GM21529 (cell line): Measurements from ENCODE around the gene SAC3D1.
"Not testable (repeated sequence)": the region's sequence is repeated elsewhere in the genome, so short reads cannot be mapped to it uniquely, and the experiment has no call there.

Experiments
- ATAC-seq: cut with Tn5 transposase; IDR thresholded peaks from one replicate; pipeline ENCODE4 v1.9.1; 2021; ENCODE audit not compliant: unreplicated experiment

Gene SAC3D1

DNA sequence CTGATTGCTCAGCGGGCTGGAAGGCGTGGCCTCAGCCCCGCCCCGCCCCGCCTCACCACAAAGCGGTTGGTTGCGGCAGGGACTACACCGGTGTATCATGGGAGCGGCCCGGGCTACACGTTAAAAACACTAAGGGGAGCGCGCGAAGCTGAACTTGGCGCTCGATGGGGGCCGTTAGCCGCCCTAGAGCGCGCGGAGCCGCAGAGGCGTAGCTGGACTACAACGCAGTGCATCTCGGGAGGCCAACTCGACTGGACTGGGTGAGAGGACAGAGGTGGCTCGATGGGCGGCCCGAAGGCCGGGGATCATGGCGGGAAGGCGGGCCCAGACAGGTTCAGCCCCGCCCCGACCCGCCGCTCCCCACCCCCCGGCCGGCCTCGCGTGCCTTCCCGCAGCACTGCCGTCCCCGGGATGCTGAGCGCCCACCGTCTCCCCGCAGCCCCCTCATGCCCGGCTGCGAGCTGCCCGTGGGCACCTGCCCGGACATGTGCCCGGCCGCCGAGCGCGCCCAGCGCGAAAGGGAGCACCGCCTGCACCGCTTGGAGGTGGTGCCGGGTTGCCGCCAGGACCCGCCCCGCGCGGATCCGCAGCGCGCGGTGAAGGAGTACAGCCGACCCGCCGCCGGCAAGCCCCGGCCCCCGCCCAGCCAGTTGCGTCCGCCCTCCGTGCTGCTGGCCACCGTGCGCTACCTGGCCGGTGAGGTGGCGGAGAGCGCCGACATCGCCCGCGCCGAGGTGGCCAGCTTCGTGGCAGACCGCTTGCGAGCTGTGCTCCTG is at the start of gene SAC3D1:
Gene SAC3D1 (plus strand): TSS at position 364 of the 776 bp plus-strand sequence. CDS start 83 bp downstream, at position 447.
- ATAC-seq, result peak; percentile 84

DNA sequence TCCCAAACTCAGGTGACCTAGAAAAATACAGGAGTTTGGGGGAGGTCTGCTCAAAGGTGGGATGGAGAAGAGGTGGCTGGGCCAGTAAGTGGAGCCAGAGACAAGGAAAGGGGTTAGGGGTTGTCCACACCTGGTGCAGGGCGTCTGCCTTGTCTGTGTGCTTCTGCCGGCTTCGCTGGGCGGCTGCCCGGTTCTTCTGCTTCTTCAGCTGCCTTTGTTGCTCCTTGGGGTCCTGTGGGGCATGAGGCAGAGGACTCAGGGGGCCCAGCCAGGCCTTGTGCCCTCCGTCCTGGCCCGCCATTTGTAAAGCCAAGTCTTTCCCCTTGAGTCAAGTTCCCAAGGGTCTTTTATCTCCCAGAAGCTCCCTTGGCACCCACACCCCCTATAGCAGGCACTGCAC is 46.7 kb upstream of the SAC3D1 start:
- no peak for ATAC-seq

DNA sequence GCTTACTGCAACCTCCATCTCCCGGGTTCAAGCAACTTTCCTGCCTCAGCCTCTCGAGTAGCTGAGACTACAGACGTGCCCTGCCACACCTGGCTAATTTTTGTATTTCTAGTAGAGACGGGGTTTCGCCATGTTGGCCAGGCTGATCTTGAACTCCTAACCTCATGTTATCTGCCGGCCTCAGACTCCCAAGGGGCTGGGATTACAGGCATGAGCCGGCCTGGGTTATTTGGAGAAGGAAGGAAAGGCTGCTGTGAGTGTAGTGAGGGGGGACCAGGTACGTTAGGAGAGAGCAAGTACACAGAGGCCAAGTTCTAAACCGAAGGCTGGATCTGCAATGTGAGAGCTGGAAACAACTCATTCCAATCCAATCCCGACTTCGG is 44.7 kb upstream of the SAC3D1 start:
- ATAC-seq, result no peak

DNA sequence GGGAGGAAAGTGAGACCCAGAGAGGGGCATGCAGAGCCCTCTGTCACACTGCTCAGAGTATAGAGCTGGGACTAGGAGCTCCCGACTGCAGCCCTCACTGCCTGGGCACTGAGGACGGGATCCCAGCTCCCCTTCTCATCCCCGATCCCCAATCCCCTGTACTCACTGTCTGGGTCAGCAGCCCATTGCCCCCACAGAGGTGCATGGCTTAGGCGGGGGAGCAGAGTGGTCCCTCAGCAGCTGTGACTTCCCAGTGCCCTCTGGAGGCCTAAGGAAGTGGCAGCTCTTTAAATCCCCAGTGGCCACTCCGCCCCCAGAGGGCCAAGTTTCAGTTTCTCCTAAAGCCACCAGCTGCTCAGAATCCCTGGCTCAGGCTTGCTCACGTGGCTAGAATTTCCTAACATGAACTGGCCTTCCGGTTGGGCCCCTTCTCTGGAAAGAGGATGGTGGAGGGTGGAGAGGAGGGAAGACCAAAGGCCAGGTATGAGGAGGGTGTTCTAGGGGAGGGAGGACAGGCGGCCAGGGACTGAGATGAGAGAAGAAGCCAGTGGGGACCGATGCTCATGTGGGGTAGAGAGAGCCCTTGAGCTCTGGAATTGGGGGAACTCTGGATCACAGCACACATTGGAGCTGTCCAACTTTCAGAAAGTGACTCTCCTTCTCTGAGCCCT is 44.2 kb upstream of the SAC3D1 start, which contains the start of gene BATF2:
Gene BATF2 (minus strand): TSS at position 262 of the 671 bp plus-strand sequence. CDS start 57 bp downstream, at position 205.
- no peak for ATAC-seq

DNA sequence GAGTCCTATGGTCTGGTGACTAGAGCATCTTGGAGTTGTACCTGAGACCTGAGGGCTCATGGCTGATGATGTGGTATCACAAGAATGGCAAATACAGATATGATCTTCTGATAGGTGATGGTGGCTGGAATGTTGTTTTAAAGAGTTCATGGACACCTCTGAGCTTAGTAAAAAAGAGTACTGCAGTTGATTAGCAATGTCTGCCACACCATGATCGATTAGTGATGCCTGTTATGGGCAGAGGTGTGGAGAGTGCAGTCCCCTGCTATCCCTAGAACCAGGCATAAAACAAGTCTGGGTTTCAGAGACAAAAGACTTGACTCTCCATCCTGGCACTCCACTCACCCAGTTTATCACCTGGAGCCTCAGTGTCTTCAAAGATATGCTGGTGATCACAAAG is 42.9 kb upstream of the SAC3D1 start:
- no peak for ATAC-seq

DNA sequence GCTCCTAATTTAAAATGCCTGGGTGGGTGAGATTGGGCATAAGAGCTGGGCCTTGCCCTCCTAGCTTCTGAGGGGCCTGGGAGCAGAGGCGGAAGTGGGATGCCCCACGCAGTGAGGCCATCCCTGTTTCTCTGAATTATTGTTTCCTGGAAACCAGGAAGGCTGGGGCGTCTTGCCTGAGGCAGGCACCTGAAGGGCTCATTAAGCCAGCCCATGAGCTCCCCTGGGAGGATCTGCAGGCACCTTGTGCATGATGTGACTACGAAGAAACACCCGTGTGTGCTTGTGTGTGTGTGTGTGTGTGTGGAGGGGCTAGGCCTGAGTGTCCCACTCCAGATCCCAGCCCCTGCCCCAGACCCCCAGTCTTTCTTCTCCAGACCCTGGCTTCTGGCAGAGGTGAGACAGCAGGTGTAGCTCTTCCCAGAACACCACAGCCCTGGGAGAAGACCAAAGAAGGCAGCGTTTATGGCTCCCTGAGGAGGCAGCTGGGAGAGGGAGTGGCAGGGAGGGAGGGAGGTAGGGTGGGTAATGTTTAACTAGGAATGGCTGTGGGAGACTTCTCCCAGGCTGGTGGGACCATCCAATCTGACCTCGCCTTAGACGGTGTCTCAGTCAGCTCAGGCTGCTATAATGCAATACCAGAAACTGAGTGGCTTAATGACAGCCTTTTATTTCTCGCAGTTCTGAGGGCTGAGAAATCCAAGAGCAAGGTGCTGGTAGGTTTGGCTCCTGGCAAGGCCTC is 42.1 kb upstream of the SAC3D1 start:
- ATAC-seq, result no peak

DNA sequence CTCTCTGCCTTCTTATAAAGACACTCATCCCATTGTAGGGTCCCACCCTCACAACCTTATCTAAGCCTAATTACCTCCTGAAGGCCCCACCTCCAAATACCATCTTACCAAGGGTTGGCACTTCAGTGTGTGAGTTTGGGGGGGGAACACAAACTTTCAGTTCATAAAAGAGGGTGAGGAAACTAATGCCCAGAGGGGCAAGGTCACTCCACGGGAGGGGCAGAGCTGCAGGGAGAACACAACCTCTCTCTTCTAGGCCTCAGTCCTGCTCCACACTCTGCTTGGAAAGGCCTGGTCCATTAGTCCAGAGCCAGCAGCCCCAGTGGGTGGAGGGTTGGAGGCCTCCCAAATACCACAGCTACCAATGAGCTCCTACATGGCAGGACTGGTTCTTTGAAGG is 41.5 kb upstream of the SAC3D1 start:
- ATAC-seq, result no peak

DNA sequence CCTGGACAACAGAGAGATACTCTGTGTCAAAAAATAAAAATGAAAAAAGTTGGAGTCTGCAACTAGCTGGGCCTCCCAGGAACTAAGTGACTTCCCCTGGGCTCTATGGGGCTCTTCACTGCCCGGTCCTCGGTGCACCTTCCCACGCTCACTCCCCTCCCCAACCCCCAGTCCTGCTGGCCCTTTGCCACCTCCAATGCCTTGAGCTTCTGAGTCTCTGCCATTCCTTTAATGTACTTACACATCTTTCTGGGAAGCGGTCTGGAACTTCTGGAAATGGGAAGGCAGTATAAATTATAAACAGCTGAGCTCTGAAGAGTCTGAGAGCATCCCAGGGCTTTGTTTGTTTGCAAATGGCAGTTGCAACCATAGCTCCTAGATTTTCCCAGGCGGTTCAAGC is 38.3 kb upstream of the SAC3D1 start:
- no peak for ATAC-seq

DNA sequence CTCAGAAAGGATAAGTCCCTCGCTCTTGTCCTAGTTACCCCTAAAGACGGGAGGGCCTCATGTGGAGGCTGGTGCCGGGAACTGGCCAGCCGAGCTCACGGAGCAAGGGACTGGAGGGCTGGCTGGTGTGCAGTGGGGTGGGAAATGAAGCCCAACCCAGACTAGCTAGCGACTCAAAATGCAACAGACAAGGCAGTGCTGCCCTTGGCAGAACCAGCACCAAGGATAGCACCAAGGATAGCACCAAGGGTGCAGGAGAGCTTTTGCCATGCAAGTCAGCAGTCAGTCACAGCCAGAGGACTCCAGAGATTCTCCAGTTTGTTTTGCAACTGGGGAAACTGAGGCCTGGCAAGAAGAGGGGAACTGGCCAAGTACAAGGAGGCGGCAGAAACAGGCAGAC is 37.7 kb upstream of the SAC3D1 start:
- no peak for ATAC-seq

DNA sequence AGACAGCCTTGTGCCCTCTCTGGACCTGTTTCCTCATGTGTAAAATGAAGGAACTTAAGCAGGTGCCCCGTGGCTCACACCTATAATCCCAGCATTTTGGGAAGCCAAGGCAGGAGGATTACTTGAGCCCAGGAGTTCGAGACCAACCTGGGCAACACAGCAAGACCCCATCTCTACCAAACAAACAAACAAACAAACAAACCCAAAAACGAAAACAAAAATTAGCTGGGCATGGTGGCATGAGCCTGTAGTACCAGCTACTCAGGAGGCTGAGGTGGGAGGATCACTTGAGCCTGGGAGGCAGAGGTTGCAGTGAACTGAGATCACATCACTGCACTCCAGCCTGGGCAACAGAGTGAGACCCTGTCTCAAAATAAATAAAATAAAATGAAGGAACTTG is 37.0 kb upstream of the SAC3D1 start:
- not testable (repeated sequence) for ATAC-seq

DNA sequence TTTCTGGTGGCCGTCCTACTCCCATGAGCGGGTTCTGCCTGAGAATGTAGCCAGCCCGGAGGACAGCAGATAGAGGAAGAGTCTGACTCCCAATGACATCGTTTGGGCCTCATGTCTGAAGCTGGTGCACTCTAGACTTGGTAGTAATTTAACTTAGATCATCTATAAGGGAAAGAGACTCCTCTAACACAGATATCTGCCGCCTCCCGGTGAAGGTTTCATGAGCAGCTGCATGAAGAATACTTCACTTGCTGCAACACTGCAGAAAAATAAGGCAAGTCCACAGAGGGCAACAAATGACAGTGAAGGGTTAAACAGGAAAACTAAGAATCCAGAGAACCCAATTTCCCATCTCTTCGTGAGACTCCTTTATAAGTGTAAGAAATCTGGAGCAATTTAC is 33.0 kb upstream of the SAC3D1 start:
- ATAC-seq, result no peak

DNA sequence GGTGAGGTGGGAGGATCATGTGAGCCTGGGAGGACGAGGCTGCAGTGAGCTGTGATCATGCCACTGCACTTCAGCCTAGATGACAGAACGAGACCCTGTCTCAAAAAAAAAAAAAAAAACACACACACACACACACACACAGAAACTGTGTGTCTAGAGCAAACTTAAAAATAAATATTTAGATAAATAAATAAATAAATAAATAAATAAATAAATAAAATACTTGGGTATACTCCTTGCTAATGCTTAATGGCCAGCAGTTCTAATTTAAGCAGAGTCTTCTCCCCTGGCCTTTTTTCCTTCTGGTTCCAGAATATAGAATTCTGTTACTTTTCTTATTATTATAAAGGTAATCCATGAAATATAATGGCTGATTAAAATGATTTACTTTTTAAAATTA is 32.1 kb upstream of the SAC3D1 start:
- ATAC-seq, result no peak

DNA sequence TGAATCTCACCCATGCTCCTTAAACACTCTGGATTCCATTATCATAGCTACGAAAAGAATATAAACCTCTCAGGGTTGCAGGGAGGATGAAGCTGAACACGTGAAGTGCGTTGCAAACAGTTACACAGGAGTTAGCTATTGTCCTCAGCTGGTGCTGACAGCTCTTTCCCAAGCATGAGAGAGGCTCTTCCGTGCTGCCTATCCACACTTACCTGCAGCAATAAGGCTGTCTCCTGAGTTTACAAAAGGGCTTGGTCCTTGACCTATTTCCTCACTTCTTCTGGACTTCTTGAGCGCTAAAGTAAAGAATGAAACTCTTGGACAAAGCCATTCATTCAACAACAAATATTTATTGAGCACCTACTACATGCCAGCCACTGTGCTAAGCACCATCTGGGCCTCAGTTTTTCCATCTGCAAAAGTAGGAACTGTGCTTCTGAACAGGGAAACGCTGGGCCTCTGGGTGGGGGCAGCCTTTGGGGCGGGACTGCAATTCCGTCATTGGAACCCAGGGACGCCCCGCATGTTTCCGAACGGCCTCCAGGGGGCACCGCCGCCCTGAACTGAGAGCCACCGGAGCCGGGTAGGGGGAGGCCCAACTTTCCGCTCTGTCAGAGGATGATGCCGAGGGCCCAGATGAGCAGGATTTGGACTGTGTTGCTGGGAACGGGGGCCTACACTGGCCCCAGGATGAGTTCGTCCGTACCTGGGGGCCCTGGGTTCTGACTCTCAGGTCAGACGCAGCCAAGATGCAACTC is 27.7 kb upstream of the SAC3D1 start:
- peak; percentile 69 for ATAC-seq

DNA sequence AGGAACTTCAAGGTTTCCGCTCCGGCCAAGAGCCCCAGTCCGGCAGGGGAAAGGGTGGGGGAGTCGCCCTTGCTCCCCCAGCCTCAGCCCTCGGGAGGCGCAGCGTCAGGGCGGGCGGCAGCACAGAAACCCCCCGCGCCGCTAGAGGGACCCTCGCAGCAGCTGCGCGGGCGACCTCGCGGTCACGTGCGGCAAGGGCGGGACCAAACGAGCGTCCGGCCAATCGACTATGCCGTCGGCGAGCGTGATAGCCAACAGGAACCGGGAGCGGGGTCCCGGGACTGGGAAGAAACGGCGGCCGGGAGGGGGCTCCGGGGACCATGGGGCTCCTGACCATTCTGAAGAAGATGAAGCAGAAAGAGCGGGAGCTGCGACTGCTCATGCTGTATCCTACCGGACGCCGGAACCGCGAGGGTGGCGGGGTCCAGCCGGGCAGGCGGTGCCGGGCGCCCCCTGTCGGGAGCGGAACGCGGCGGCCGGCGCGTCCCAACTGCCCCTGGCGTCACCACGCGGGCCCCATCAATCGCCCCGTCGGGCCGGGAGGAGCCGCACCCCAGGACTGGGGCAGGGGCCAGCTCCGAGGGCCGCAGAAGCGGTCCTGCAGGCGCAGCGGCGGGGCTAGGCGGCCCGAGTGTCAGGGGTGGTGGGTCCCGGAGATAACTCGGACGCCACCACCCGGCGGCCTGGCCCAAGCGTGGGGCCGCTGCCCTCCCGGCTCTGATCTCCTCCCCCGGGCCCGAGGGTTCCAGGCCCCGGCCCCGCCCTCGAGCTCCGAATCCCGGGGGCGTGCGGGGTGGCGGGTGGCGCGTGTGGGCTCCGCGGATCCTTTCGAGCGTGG is 26.9 kb upstream of the SAC3D1 start, which contains the start of gene ARL2:
Gene ARL2 (plus strand): TSS at position 273 of the 838 bp plus-strand sequence. CDS start 48 bp downstream, at position 321.
- ATAC-seq, result peak; percentile 74

DNA sequence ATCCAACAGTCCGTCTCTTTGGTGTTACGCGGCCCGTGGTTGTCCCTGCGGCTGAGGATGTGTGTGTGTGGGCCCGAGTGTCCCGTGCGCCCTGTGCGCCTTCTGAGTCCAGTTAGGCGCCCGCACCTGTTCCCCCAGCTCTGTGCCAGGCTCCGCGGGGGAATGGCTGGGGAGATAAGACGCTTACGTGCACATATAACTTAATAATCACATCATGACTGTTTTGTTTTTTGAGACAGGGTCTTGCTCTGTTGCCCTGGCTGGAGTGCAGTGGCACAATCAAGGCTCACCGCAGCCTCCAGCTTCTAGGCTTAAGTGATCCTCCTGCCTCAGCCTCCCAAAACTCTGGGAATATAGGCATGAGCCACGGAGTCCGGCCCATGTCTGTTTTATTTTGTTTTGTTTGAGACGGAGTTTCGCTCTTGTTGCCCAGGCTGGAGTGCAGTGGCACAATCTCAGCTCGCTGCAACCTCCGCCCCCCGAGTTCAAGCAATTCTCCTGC is 26.2 kb upstream of the SAC3D1 start:
- ATAC-seq, result no peak

DNA sequence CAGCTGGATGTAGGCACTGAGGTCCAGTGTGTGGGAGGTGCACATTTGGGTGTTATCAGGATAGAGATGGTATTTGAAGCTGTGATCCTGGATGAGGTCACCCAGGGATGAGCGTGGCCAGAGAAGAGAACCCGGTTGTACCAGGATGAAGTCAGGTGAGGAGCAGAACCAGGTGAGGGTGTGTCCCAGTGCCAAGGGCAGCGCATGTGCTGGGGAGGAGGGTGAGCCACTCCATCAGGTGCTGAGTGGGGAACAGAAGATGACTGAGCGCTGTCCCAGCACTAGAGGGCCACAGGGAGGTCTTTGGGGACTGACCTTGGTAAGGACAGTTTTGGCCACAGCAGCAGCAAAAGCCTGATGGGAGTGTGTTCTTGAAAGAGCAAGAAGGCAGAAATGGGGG is 24.3 kb upstream of the SAC3D1 start:
- no peak for ATAC-seq

DNA sequence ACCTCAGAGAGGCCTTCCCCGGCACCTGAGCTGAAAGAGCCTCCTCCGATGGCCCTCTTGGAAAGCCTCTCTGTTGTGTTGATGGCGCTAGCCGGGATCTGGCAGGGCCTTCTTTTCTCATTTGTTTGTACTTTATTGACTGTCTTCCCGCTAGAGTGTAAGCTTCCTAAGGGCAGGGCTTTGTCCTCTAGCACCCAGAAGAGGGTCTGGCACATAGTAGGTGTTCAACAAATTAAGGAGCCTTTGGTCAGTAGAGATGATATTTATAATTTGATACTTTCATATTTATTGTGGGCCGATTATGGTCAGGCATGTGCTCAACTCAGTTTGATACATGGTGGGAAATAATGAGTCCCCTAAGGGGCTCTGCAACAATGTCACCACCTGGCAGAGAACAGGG is 23.1 kb upstream of the SAC3D1 start:
- no peak for ATAC-seq

DNA sequence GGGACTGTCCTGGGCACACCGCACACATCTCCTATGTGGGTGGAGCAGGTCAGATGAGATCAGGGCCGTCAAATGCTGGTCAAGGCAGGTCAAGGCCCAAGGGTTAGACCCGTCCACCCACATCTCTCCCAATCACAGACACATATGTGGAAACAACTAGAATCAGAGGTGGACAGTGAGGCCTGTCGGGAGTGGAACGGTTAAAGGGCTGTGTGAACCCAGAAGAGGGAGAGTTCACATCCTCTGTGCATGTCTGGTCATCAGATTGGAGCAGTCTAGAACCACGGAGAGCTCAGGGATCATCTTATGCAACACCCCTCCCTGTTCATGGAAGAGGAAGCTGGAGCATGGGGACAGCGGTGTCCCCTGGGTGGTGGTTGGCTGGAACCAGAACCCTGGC is 21.2 kb upstream of the SAC3D1 start:
- ATAC-seq, result no peak

DNA sequence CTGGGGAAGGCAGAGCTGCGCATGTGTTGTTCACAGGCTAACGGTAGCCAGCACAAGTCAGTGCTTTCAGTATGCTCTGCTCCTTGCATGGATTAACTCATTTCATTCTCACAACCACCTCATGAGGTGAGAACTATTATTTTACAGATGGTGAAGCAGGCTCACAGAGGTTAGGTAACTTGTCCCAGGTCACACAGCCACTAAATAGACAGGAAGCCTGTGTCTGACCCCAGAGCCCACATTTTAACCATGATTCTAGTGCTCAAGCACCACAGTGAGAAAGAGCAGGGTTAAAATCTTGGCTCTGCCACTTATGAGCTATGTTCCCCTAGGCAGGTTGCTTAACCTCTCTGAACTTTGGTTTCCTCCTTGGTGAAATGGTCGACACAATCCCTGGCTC is 20.0 kb upstream of the SAC3D1 start:
- ATAC-seq, result no peak

DNA sequence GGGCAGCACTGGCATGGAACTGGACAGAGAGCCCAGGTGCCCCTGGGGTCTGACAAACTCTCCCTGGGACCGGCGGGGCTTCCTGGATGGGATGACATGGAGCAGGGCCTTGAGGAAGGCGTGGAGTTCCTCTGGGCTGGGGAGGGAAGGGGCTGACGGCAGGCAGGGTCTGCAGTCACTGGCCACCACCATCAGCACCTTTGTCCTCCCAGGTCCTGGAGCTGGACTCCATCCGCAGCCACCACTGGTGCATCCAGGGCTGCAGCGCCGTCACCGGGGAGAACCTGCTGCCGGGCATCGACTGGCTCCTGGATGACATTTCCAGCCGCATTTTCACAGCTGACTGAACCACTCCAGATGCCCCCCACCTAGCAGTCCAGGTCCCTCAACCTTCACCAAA is 19.5 kb upstream of the SAC3D1 start:
- ATAC-seq, result no peak
